Dedifferentiated amniotic fluid mesenchymal stem cell (primary cell): ENCODE measurements around the gene SLC35E2B.

Experiments
- DNase-seq: peaks from one replicate; pipeline ENCODE4 v3.0.0-alpha.2; 2016; ENCODE audit errors: extremely low spot score

SLC35E2B gene

DNA sequence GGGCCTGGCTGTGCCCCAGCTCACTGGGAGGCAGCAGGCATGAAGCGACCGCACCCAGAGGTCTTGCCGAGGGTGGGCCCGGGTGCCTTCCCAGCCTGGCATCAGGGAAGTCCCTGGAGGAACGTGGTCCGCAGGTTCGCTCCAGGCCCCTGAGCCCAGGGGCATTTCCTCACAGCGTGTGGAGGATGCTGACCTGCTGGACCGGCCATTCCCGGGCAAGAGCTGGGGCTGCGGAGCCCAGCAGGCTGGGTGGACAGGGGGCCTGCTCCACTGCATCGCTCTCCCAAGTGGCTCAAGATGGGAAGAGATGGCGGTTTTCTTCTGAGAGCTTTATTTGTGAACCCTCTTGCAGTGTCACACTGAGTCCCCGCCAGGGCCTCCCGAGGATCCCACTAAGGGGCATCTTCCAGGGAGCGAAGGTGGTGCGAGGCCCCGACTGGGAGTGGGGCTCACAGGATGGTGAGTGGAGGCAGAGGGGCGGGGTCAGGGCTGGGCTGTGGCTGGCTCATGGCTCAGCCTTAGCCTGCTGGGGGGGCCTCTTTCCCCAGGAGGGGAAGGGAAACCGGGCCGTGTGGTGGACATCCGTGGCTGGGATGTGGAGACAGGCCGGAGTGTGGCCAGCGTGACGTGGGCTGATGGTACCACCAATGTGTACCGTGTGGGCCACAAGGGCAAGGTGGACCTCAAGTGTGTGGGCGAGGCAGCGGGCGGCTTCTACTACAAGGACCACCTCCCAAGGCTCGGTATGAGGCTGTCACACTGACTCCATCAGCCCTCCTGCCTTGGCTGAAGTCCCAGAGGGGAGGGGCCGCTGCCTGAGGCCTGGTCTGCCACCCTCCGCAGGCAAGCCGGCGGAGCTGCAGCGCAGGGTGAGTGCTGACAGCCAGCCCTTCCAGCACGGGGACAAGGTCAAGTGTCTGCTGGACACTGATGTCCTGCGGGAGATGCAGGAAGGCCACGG lies 67.9 kb downstream of the SLC35E2B start:
- DNase-seq = no peak

DNA sequence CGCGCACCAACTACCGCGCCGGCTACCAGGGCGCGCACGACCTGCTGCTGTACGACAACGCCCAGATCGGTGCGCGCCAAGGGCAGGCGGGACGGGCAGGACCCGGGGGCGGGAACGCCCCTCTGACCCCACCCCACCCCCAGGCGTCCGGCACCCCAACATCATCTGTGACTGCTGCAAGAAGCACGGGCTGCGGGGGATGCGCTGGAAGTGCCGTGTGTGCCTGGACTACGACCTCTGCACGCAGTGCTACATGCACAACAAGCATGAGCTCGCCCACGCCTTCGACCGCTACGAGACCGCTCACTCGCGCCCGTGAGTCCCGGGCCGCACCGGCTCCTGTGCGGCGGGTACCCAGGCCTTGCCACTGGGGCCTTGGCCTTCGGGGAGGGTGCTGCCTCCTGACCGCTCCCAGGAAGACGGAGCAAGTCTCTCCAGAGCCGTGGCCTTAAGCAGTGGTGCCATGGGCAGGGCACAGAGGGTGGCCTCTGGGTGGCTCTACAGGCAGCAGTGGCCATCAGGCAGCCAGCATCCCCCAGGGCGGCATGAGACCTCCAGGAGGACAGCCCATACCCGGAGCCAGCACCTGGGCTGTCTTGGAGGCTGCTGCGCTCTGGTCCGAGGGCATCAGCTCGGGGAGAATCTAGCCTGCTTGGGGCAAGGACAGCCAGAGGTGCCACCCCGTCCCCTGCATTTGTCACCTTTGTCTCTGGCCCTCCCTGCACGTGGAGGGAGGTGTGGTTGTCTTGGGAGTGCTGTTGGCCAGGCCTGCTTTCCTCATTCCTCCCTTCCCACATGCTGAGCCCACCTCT lies 68.8 kb downstream of the SLC35E2B start:
- DNase-seq = no peak

- no peak for DNase-seq
Measured at GRCh38 chr1:1623181-1623630, 69.4 kb downstream of the SLC35E2B start.

- no peak for DNase-seq
Measured at GRCh38 chr1:1622788-1623094, 69.9 kb downstream of the SLC35E2B start.

- DNase-seq = no peak
Measured at GRCh38 chr1:1622010-1622787, 70.4 kb downstream of the SLC35E2B start.

GRCh38 chr1:1621173-1622009 lies 71.2 kb downstream of the SLC35E2B start:
- no peak for DNase-seq

- DNase-seq = no peak
Measured at GRCh38 chr1:1620433-1621139, 72.0 kb downstream of the SLC35E2B start.

- DNase-seq = no peak
Measured at GRCh38 chr1:1619917-1620361, 72.7 kb downstream of the SLC35E2B start.

- no peak for DNase-seq
Measured at GRCh38 chr1:1618396-1619068, 74.1 kb downstream of the SLC35E2B start.

DNA sequence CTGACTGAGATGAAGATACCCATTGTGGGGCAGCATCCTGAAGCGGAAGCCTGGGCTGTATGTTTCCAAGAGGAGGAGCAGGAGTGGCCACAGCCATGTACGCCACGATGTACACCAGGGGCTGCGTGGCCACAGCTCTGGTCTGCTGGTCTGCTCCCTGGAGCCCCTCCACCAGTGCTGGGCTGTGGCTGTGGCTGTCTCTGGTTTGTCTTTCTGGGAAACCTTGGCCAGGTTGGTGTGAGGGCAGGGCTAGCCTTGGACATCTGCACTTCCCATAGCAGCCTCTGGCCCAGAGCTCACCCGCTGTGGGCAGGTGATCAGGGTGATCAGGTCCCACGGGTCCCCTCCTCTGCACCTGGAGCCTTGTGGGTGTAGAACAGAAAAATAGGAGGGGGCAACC lies 74.7 kb downstream of the SLC35E2B start:
- DNase-seq = no peak

- no peak for DNase-seq
Measured at GRCh38 chr1:1617516-1617915, 75.1 kb downstream of the SLC35E2B start.

DNA sequence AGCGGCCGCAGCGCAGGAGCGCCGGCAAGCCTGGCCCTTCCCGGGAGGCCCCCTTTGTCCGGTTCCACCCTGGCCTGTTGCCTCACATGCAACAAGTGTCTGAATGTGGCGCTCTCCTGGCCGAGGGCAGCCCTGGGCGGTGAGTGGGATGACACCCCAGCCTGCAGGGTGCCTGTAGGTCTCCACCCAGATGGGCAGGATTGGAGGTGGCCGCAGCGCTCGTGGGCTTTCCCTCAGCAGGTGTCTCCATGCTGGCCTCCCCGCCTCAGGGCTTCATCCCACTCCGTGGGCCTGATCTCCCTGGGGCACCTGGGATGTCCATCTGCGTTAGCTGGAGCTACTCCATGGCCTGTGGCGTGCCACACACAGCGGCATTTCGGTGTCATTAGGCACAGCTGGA lies 75.8 kb downstream of the SLC35E2B start:
- DNase-seq = no peak

DNA sequence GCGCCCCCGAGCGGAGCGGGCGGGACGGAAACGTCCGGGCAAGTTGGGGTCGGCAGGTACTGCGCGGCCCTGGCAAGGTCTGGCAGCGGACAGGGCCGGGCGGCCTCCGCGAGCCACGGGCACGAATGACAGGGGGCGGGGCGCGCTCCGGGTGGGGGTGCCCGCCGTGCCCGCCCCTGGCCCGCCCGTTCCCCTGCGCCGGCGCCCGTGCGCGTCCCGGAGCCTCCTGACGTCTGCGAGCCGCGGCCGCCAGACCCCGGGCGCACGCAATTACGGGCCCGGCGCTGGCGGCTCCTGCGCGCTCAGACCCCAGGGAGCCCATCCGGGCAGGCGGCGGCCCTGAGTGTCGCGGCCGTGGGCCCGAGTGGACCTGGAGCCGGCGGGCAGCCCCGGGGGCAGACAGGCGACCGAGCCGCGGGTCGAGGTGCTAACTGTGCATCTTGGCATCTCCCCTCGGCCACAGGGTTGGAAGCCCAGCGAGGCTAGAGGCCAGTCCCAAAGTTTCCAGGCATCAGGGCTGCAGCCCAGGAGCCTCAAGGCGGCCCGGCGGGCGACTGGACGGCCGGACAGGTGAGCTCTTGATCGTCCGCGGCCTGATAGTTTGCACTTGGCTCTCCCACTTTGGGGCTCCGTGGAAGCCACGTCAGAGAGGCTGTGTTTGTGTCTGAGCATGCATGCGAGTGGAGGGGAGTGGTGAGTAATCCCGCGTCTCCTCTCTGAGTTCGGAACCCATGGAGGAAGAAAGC lies 76.4 kb downstream of the SLC35E2B start:
- DNase-seq = no peak

DNA sequence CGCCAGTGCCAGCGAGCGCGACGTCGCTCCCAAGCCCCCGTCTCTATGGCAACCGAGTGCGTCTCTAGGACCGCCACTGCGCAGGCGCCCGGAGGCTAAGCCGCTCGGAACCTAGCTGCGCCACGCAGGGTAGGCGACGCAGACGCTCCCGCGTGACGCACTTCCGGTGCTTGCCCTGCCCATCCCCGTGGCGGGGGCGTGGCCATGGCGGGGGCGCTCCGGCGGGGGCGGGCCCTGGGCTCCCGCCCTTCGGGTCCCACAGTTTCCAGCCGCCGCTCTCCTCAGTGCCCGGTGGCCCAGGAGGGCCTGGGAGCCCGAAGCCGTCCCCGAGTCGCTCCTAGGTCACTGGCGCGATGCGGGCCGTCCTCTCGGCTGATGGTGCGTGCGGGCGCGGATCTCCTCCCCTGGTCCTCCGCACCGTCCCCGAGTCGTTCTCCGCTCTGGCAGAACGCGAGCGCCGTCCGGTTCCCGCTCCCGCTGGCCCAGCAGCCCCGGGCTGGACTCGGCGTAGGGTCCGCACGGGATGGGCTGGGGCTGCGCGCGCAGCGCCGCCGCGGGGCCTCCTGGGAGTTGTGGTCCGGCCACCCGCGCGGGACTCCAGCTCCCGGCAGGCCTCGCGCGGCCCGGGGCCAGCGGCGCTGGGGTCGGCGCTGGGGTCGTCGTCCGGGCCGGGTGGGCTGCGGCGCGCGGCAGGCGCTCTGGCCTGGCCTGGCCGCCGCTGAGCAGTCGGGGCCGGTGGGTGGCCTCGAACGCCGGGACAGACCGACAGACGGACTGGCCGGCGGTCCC lies 77.1 kb downstream of the SLC35E2B start, which contains the start of gene MIB2:
TSS of gene MIB2 (plus strand) at position 245 of the 789 bp plus-strand sequence. CDS start 7,953 bp downstream, outside the sequence.
- DNase-seq = peak; percentile 87

GRCh38 chr1:1614954-1615255 lies 77.7 kb downstream of the SLC35E2B start:
- no peak for DNase-seq

GRCh38 chr1:1614204-1614953 lies 78.2 kb downstream of the SLC35E2B start:
- DNase-seq = no peak

GRCh38 chr1:1613509-1614082 lies 79.0 kb downstream of the SLC35E2B start:
- no peak for DNase-seq
